CD4-positive, CD25-positive, alpha-beta regulatory T cell (primary cell): ENCODE measurements around the gene RPL18A. TPM values are rescaled to one million over a fixed set of nuclear protein-coding genes. Genes with fewer than 3 reads are reported as not detected.

Experiments
- ATAC-seq, 2 donors: fragments of 150-1000 bp; cut with Tn5 transposase; one replicate each; pipeline ENCODE4 v1.10.0; 2021; ENCODE audit warnings: low read depth in 2 of 2, moderate number of reproducible peaks in 2 of 2, moderate library complexity in 1 of 2
- DNase-seq, 3 donors: peaks; one replicate each; pipeline versions ENCODE4 v3.0.0 to v3.0.0-alpha.2; 2012 to 2022; ENCODE audit warnings: mixed read lengths in 1 of 3
- H3K27ac ChIP-seq: one replicate; pipeline ENCODE4 v1.7.0; 2013; ENCODE audit warnings: mild to moderate bottlenecking, low read length; ENCODE audit not compliant: insufficient read depth, poor library complexity, severe bottlenecking
- H3K27me3 ChIP-seq: one replicate; pipeline ENCODE4 v1.7.0; 2013; ENCODE audit warnings: low read length; ENCODE audit not compliant: control insufficient read depth, insufficient read depth
- H3K36me3 ChIP-seq: one replicate; pipeline ENCODE4 v1.7.0; 2013; ENCODE audit warnings: mild to moderate bottlenecking, low read length, moderate library complexity; ENCODE audit not compliant: control insufficient read depth, insufficient read depth
- H3K4me1 ChIP-seq: 2 replicates; pipeline ENCODE4 v1.7.0; 2013; ENCODE audit warnings: mild to moderate bottlenecking, low read length; ENCODE audit not compliant: insufficient read depth, control insufficient read depth, poor library complexity, severe bottlenecking
- H3K4me3 ChIP-seq: one replicate; pipeline ENCODE4 v1.7.0; 2013; ENCODE audit warnings: low read depth, mild to moderate bottlenecking, low read length, moderate library complexity
- H3K9me3 ChIP-seq, 2 experiments: 1 replicate in 1 of 2; 2 replicates in 1 of 2; pipeline ENCODE4 v1.7.0; 2013; ENCODE audit warnings: low read length in 2 of 2, mild to moderate bottlenecking in 1 of 2, moderate library complexity in 1 of 2; ENCODE audit not compliant: control insufficient read depth in 2 of 2
- H3K27ac Mint-ChIP-seq, 3 donors: one replicate each; pipeline ENCODE4 v1.8.0; 2020 to 2022; ENCODE audit warnings: mild to moderate bottlenecking in 3 of 3, mixed read lengths in 3 of 3, moderate library complexity in 2 of 3
- H3K27me3 Mint-ChIP-seq: one replicate; pipeline ENCODE4 v1.8.0; 2022; ENCODE audit warnings: mild to moderate bottlenecking, mixed read lengths
- H3K36me3 Mint-ChIP-seq: one replicate; pipeline ENCODE4 v1.8.0; 2020; ENCODE audit warnings: mixed read lengths
- H3K4me1 Mint-ChIP-seq, 4 donors: one replicate each; pipeline ENCODE4 v1.8.0; 2020 to 2022; ENCODE audit warnings: mixed read lengths in 4 of 4, mild to moderate bottlenecking in 1 of 4
- H3K4me3 Mint-ChIP-seq, 4 donors: one replicate each; pipeline ENCODE4 v1.8.0; 2020 to 2022; ENCODE audit warnings: mild to moderate bottlenecking in 4 of 4, mixed read lengths in 4 of 4, moderate library complexity in 3 of 4
- H3K9me3 Mint-ChIP-seq, 7 donors: one replicate each; pipeline ENCODE4 v1.8.0; 2020 to 2022; ENCODE audit warnings: mixed read lengths in 7 of 7, mild to moderate bottlenecking in 3 of 7, moderate library complexity in 2 of 7
- polyA plus RNA-seq, 4 donors: library from polyadenylated mRNA; unstranded; fragments of 300-500 nt; fragmentation: Illumina TruSeq; gene quantifications; one replicate each; pipeline ENCODE4 v1.2.3, GENCODE V29; 2021
- total RNA-seq: library from RNA; stranded (reverse); gene quantifications from one replicate; pipeline ENCODE4 v1.2.3, GENCODE V29; 2022

RPL18A gene
- total and polyA plus RNA-seq, 5 donors from 2014 or later: 2,143 to 4,374 (median 3,137) TPM

- ATAC-seq (peak in 1 of 2 donors; percentile 19), DNase-seq (no peak)
- H3K27me3 ChIP-seq: no peaks in the 10 kb centered on the region
- H3K9me3 ChIP-seq: no peaks in the 10 kb centered on the region
- H3K4me3 ChIP-seq: no peak overlapping the region
- Mint-ChIP-seq H3K27me3 (no peaks in the 10 kb centered on the region), H3K36me3 (peaks cover 9% of the 10 kb centered on the region), H3K4me3 (peak overlapping the region in 2 of 4 donors; percentile 28 to 59), H3K4me1 (peaks cover 0 to 33% (median 8%) of the 10 kb centered on the region in 4 donors), H3K9me3 (peaks cover 0 to 2% (median 0%) of the 10 kb centered on the region in 7 donors), H3K27ac (peak overlapping the region; percentile 46 to 76 (median 62))
- peaks cover 15% of the 10 kb centered on the region for H3K4me1 ChIP-seq
- H3K27ac ChIP-seq: no peak overlapping the region
- H3K36me3 ChIP-seq: peaks cover 31% of the 10 kb centered on the region
Observed at GRCh38 chr19:17865364-17866311, 5.9 kb downstream of the RPL18A start.

- DNase-seq (no peak), ATAC-seq (no peak)
- Histone ChIP-seq H3K36me3 (peaks cover 30% of the 10 kb centered on the region), H3K27ac (no peak overlapping the region), H3K4me1 (peaks cover 14% of the 10 kb centered on the region), H3K4me3 (no peak overlapping the region), H3K9me3 (no peaks in the 10 kb centered on the region), H3K27me3 (no peaks in the 10 kb centered on the region)
- no peak overlapping the region for H3K4me3 Mint-ChIP-seq
- H3K36me3 Mint-ChIP-seq: peaks cover 7% of the 10 kb centered on the region
- H3K27ac Mint-ChIP-seq: peak overlapping the region in 1 of 3 donors; percentile 56
- no peaks in the 10 kb centered on the region for H3K27me3 Mint-ChIP-seq
- H3K4me1 Mint-ChIP-seq: peaks cover 0 to 32% (median 7%) of the 10 kb centered on the region in 4 donors
- H3K9me3 Mint-ChIP-seq: peaks cover 0 to 2% (median 0%) of the 10 kb centered on the region in 7 donors
Observed at GRCh38 chr19:17866312-17866963, 6.7 kb downstream of the RPL18A start.

- H3K27me3 Mint-ChIP-seq: no peaks in the 10 kb centered on the region
- H3K4me3 Mint-ChIP-seq: no peak overlapping the region
- Histone ChIP-seq H3K36me3 (peaks cover 26% of the 10 kb centered on the region), H3K4me3 (no peak overlapping the region), H3K9me3 (no peaks in the 10 kb centered on the region), H3K27me3 (no peaks in the 10 kb centered on the region), H3K27ac (no peak overlapping the region), H3K4me1 (peaks cover 12% of the 10 kb centered on the region)
- ATAC-seq (no peak), DNase-seq (no peak)
- no peak overlapping the region for H3K27ac Mint-ChIP-seq
- peaks cover 7% of the 10 kb centered on the region for H3K36me3 Mint-ChIP-seq
- H3K9me3 Mint-ChIP-seq: peaks cover 0 to 2% (median 0%) of the 10 kb centered on the region in 7 donors
- peaks cover 0 to 28% (median 4%) of the 10 kb centered on the region in 4 donors for H3K4me1 Mint-ChIP-seq
Observed at GRCh38 chr19:17866964-17867486, 7.3 kb downstream of the RPL18A start.

DNA sequence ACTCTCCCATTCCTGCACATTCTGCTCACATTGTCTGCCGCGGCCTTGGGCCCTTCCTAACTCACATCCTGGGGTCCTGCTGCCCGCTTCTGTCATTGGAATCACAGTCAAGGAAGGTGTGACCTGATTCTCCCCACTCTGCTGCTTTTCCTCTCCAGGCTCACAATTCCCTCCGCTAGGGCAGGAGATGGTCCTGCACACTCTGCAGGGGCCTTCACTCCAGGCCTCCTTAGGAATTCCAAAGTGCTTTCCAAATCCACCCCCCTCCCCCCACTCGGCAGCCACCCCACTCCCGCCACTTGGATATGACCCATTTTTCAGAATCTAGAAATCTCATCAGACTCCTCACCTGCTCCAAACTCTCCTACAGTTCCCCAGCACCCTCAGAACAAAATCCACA is 9.0 kb downstream of the RPL18A start:
- Mint-ChIP-seq H3K4me1 (peaks cover 0 to 30% (median 4%) of the 10 kb centered on the region in 4 donors), H3K9me3 (peaks cover 0 to 2% (median 0%) of the 10 kb centered on the region in 7 donors), H3K27ac (no peak overlapping the region), H3K36me3 (peaks cover 5% of the 10 kb centered on the region), H3K4me3 (peak overlapping the region in 2 of 4 donors; percentile 35 to 43), H3K27me3 (no peaks in the 10 kb centered on the region)
- no peak overlapping the region for H3K4me3 ChIP-seq
- DNase-seq: no peak
- no peak for ATAC-seq
- H3K27me3 ChIP-seq: no peaks in the 10 kb centered on the region
- no peaks in the 10 kb centered on the region for H3K9me3 ChIP-seq
- H3K27ac ChIP-seq: no peak overlapping the region
- H3K4me1 ChIP-seq: peaks cover 28% of the 10 kb centered on the region
- peaks cover 9% of the 10 kb centered on the region for H3K36me3 ChIP-seq

DNA sequence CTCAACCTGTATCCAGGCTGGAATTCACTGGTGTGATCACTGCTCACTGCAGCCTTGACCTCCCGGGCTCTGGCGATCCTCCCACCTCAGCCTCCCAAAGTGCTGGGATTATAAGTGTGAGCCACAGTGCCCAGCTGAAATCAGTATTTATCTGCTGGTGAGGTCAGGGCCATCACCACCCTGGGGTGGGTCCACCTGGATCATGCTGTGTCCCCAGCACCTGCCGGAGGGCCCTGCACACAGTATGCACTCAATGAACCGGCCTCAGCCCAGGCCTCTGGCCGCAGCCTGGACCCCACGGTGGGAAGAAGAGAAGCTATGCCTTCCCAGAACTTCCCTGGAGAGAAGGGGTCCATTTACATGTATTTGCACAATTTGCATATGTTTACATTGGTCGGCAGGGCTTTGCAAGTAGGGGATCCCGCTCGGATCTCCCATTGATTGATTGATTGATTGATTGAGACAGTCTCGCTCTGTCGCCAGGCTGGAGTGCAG is 9.5 kb downstream of the RPL18A start:
- H3K27ac ChIP-seq: no peak overlapping the region
- peaks cover 3% of the 10 kb centered on the region for H3K36me3 Mint-ChIP-seq
- no peaks in the 10 kb centered on the region for H3K9me3 ChIP-seq
- H3K4me3 Mint-ChIP-seq: peak overlapping the region in 1 of 4 donors; percentile 43
- H3K4me1 ChIP-seq: peaks cover 31% of the 10 kb centered on the region
- H3K27ac Mint-ChIP-seq: no peak overlapping the region
- no peak overlapping the region for H3K4me3 ChIP-seq
- H3K9me3 Mint-ChIP-seq: peaks cover 0 to 2% (median 0%) of the 10 kb centered on the region in 7 donors
- no peaks in the 10 kb centered on the region for H3K27me3 ChIP-seq
- H3K27me3 Mint-ChIP-seq: no peaks in the 10 kb centered on the region
- ATAC-seq (no peak), DNase-seq (no peak)
- peaks cover 5% of the 10 kb centered on the region for H3K36me3 ChIP-seq
- H3K4me1 Mint-ChIP-seq: peaks cover 0 to 32% (median 6%) of the 10 kb centered on the region in 4 donors

DNA sequence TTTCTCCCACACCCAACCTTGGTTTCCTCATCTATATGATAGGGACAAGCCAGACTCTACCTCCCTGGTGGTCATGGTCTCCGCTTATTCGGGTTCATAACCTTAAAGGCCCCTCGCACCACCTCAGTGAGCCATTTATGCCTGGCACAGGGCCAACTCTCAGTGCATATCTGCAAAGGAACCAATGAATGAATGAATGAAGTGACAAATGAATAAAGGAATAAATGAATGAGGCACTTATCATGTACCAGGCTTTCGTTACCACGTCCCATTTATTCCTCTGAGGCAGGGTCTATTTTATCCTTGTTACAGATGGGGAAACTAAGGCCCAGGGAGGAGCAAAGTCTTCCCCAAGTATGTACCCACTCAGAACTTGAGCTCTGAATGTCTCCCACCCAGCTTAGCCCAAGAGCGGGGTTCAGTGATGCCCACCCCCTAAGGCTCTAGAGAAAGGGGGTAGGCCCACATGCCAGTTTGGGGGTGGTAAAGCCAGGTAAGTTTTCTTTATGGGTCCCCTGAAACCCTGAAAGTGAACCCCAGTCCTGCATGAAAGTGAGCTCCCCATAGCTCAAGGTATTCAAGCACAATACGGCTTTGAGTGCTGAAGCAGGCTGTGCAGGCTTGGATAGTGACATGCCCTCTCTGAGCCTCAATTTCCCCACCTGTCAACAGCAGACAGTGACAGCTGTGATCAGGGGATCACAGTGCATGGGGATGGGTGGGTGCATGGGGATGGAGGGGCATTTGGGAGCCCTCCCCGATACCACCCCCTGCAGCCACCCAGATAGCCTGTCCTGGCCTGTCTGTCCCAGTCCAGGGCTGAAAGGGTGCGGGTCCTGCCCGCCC is 11.5 kb downstream of the RPL18A start:
- Mint-ChIP-seq H3K27ac (peak overlapping the region in 1 of 3 donors; percentile 29), H3K4me1 (peaks cover 0 to 34% (median 10%) of the 10 kb centered on the region in 4 donors), H3K36me3 (no peaks in the 10 kb centered on the region), H3K9me3 (peaks cover 0 to 2% (median 0%) of the 10 kb centered on the region in 7 donors), H3K4me3 (peak overlapping the region; percentile 75 to 90 (median 86)), H3K27me3 (no peaks in the 10 kb centered on the region)
- no peaks in the 10 kb centered on the region for H3K36me3 ChIP-seq
- DNase-seq (no peak), ATAC-seq (no peak)
- no peak overlapping the region for H3K4me3 ChIP-seq
- no peaks in the 10 kb centered on the region for H3K9me3 ChIP-seq
- peaks cover 34% of the 10 kb centered on the region for H3K4me1 ChIP-seq
- H3K27me3 ChIP-seq: no peaks in the 10 kb centered on the region
- H3K27ac ChIP-seq: no peak overlapping the region

DNA sequence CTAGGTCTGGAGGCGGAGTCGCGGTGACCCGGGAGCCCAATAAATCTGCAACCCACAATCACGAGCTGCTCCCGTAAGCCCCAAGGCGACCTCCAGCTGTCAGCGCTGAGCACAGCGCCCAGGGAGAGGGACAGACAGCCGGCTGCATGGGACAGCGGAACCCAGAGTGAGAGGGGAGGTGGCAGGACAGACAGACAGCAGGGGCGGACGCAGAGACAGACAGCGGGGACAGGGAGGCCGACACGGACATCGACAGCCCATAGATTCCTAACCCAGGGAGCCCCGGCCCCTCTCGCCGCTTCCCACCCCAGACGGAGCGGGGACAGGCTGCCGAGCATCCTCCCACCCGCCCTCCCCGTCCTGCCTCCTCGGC is 12.2 kb downstream of the RPL18A start, which contains the start of gene SLC5A5:
Gene SLC5A5 (plus strand): TSS at position 68 of the 373 bp plus-strand sequence. CDS start 375 bp downstream, outside the sequence.
- ATAC-seq: no peak
- peak within 1 kb of the TSS; percentile 32 to 85 (median 66) for H3K27ac Mint-ChIP-seq
- no peaks in the 10 kb centered on the region for H3K36me3 Mint-ChIP-seq
- no peaks in the 10 kb centered on the region for H3K9me3 ChIP-seq
- no peaks in the 10 kb centered on the region for H3K27me3 Mint-ChIP-seq
- H3K4me3 Mint-ChIP-seq: peak within 1 kb of the TSS; percentile 75 to 92 (median 88)
- H3K36me3 ChIP-seq: no peaks in the 10 kb centered on the region
- DNase-seq: peak in 1 of 3 donors; percentile 45
- H3K4me1 Mint-ChIP-seq: peaks cover 0 to 34% (median 10%) of the 10 kb centered on the region in 4 donors
- peak within 1 kb of the TSS; percentile 35 for H3K4me3 ChIP-seq
- H3K9me3 Mint-ChIP-seq: peaks cover 0 to 2% (median 0%) of the 10 kb centered on the region in 7 donors
- peaks cover 34% of the 10 kb centered on the region for H3K4me1 ChIP-seq
- H3K27ac ChIP-seq: peak within 1 kb of the TSS; percentile 63
- no peaks in the 10 kb centered on the region for H3K27me3 ChIP-seq
